GM21423 (cell line): ENCODE results near the gene MAP3K5.
"Not testable (repeated sequence)": the region's sequence is repeated elsewhere in the genome, so short reads cannot be mapped to it uniquely, and the experiment has no call there.

Experiments used
- ATAC-seq: cut with Tn5 transposase; IDR thresholded peaks from one replicate; pipeline ENCODE4 v1.9.1; 2021; ENCODE audit warnings: mild to moderate bottlenecking, moderate library complexity; ENCODE audit not compliant: unreplicated experiment

MAP3K5 gene, protein sequence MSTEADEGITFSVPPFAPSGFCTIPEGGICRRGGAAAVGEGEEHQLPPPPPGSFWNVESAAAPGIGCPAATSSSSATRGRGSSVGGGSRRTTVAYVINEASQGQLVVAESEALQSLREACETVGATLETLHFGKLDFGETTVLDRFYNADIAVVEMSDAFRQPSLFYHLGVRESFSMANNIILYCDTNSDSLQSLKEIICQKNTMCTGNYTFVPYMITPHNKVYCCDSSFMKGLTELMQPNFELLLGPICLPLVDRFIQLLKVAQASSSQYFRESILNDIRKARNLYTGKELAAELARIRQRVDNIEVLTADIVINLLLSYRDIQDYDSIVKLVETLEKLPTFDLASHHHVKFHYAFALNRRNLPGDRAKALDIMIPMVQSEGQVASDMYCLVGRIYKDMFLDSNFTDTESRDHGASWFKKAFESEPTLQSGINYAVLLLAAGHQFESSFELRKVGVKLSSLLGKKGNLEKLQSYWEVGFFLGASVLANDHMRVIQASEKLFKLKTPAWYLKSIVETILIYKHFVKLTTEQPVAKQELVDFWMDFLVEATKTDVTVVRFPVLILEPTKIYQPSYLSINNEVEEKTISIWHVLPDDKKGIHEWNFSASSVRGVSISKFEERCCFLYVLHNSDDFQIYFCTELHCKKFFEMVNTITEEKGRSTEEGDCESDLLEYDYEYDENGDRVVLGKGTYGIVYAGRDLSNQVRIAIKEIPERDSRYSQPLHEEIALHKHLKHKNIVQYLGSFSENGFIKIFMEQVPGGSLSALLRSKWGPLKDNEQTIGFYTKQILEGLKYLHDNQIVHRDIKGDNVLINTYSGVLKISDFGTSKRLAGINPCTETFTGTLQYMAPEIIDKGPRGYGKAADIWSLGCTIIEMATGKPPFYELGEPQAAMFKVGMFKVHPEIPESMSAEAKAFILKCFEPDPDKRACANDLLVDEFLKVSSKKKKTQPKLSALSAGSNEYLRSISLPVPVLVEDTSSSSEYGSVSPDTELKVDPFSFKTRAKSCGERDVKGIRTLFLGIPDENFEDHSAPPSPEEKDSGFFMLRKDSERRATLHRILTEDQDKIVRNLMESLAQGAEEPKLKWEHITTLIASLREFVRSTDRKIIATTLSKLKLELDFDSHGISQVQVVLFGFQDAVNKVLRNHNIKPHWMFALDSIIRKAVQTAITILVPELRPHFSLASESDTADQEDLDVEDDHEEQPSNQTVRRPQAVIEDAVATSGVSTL (N-terminal part only)

DNA sequence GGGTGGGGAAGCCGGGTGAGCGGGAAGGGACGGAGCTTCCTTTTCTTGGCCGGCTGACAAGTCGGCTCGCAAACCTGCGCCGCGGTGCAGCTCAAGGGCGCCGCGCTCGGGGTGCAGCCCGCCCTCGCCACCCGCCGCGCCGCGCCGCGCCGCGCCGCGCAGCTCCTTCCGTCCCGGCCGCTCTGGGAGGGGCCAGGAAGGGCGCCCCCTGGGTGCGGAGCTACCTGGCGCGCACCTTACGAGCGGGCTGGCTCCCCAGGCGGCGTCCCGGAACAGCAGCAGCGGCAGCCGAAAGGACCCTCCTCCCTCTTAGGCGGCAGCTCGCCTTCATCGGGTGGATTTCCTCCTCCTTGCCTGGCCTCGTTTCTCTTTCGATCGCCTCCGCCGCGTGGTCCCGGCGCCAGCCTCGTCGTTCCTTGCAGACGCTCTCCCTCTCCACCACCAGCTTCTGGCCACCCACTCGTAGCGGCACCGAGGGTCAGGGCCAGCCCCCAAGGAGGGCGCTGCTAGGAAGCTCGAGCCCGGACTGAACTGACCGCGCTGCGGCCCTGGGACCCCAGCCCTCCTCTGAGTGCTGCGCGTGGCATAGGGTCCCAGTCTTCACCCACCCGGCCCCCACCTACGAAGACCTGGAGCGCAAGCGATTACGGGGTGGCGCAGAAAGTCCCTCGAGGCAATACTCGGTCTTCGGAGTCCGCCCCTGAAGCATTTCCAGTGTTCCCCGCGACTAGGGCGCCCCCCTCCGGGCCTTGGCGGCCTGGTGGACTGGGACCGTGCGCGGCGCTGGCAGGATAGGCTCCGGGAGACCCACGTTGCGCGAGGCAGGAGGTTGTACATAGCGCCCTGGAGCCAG lies at the start of gene MAP3K5:
MAP3K5 (minus strand) TSS at position 68 of the 853 bp plus-strand sequence. CDS start 320 bp downstream, outside the sequence.
- ATAC-seq, result peak; percentile 58

DNA sequence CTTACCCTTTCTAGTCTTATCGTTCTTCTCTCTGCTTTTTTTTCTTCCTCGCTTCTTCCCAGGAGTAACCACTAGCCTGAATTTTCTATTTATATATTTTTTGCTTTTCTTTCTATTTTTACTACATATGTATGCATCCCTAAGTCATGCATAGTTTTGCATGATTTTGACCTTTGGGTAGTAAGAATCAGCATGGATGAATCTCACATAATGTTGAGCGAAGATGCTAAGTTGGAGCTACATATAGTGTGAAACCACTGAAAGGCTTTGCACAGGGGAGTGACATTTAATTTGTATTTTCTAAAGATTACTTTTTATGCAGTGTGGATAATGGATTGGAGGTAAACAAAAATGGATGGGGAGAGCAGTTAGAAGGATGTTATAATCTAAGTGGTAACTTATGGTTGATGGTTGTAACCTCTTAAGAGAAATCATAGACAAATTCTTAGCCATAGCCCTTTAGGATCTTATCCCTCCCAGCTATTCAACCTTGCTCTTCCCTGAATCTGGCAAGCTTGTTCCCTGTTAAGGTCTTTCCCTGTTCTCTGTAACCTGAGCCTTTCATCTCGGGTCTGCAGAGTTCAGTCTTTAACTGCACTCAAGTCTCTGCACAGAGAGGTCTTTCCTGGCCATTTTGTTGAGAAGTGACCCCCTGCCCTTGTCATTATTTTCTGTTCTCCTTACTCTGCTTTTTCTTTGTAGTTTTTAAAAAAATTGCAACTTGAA lies 48.2 kb upstream of the MAP3K5 start:
- ATAC-seq, result no peak

DNA sequence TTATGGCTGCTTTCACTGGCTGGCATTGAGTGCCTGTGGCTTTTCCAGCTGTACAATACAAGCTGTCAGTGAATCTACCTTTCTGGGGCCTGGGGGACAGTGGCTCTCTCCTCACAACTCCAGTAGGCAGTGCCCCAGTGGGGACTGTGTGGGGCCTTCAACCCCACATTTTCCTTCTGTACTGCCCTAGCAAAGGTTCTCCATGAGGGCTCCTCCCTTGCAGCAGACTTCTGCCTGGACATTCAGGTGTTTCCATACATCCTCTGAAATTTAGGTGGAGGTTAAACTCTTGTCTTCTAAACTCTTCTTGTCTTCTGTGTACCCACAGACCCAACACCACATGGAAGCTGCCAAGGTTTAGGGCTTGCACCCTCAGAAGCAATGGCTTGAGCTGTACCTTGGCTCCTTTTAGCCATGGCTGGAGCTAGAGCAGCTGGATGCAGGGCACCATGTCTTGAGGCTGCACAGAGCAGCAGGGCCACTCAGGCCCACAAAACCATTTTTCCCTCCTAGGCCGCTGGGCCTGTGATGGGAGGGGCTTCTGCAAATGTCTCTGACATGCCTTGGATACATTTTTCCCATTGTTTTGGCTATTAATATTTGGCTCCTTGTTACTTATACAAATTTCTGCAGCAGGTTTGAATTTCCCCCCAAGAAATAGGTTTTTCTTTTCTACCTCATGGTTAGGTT lies 39.7 kb upstream of the MAP3K5 start:
- no peak for ATAC-seq

DNA sequence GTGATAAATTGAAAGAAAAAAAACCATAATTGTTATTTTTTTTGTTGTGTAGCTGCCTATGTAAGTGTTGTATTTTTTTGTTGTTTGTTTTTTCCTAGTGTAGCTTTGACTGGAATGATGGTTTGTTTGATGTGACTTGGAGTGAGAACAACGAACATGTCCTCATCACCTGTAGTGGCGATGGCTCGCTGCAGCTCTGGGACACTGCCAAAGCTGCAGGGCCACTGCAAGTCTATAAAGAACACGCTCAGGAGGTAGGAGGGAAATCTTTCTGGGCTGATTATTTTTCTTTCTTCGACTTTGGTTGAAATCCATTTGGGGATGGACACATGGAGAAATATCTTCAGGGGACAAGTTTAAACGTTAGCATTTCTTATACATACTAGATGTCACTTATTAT lies 33.9 kb upstream of the MAP3K5 start:
- ATAC-seq, result no peak

DNA sequence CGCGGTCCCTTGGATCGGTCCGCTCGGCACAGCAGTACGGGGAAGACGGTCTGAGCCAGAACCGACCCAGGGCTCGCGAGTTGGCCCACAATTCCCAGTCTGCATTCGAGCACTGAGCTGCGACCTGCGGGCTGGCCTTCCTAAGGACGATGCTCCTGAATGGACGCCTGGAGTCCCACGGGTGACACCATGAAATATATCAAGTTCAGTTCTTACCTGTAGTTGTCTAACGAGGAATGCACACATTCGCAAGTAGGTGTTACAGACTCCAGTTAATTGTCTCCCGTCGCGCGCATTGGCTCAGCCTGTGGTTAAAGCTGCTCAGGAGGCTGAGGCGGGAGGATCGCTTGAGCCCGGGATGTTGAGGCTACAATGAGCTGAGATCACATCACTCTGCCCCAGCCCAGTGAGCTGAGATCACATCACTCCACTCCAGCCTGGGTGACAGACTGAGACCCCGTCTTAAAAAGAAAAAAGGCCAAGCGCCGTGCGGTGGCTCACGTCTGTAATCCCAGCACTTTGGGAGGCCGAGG lies 30.9 kb upstream of the MAP3K5 start:
- no peak for ATAC-seq

DNA sequence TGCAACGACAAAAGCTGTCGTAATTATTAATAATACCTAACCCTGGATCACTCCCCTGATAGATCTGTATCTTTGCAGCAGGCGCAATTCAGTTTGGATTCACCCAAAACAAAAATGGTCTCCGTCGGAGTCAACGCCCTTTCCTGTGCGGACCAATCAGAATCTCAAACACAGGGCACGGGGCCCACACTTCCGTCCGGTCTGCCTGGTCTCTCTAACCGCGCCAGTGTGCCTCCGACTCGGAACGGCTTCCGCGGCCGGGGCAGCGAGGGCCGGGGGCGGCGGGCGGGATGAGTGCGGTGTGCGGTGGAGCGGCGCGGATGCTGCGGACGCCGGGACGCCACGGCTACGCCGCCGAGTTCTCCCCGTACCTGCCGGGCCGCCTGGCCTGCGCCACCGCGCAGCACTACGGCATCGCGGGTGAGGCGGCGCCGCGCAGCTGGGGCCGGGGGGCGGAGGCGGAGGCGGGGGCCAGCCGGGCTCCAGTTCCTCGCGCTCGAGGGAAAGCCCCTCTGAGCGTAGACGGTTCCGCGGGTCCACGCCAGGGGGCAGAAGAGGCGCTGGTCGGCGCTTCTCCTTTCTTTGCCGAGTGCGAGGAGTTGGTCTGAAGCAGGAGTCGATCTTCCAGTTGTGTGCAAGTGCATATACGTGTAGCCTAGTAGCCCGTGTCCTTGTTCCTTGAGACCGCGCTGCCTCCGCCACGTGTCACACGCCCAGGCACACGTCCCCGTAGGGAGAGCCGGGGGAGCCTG lies 30.3 kb upstream of the MAP3K5 start, which contains the start of gene PEX7:
PEX7 (plus strand) TSS at position 217 of the 752 bp plus-strand sequence; CDS start at position 291, 74 bp downstream.
- peak; percentile 94 for ATAC-seq

DNA sequence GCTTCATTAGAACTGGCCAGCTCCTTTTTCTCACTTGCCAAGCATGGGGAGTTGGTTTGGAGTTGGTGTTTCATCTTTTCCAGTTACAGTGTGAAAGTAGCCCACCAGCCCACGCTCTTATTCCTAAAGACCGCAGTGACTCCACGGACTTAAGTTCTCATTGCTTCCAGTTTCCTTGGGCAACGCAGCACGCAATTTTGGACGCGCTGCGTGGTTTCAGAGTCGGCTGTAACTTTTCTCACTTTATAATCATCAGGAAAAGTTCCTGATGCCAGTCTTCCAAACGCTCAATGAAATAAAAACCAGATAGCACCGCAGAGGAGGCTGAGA lies 29.7 kb upstream of the MAP3K5 start:
- peak; percentile 2 for ATAC-seq

DNA sequence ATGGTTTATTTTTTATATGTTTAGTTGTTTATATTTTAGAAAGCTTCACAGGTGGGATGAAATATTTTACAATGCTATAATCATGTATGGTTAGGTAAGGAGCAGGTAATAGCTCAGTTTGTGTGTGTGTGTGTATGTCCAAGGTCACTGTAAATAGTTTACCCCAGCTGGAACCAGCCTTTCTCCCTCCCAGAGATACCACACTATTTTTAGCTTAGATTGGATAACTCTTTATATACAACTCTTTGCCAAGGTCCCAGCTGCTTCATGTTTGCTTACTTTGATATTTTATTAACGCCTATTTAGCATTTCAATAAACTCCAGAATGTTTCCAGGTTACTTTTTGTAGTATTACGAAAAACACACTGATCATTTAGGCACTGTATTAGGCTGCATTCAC lies 28.3 kb upstream of the MAP3K5 start:
- no peak for ATAC-seq

DNA sequence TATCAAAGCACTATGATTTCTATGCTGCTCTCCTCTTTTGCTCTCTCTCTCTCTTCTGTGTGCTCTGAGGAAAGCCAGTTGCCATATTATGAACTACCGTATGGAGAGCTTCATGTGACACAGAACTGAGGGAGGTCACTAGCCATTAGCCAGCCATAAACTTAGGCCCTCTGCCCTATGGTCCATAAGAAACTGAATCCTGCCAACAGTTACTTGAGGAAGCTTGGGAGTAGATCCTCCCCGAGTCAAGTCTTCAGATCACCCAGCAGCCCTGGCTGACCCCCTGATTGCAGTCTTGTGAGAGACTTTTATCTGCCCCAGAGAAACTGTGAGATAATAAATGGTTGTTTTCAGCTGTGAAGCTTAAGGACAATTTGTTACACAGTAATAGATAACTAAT lies 24.4 kb upstream of the MAP3K5 start:
- ATAC-seq, result no peak

DNA sequence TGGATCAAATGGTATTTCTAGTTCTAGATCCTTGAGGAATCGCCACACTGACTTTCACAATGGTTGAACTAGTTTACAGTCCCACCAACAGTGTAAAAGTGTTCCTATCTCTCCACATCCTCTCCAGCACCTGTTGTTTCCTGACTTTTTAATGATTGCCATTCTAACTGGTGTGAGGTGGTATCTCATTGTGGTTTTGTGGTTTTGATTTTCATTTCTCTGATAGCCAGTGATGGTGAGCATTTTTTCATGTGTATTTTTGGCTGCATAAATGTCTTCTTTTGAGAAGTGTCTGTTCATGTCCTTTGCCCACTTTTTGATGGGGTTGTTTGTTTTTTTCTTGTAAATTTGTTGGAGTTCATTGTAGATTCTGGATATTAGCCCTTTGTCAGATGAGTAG lies 23.3 kb upstream of the MAP3K5 start:
- not testable (repeated sequence) for ATAC-seq

DNA sequence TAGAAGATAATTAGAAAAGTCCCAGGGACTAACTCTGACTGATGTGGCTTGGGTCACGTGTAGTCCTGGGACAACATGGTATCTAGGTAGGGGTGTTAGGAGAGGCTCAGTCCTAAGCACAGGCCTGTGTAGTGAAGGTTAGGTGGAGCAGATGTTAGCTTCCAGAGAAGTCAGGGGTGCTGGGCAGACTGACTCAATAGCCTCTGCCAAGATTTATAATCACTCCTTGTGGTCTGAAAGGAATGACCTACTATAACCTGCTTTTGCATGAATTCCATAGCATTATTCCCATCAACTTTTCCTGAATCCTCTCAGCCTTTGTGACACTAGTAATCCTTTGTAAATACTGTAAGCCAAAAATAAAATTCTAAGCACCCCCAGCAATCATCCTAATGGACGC lies 19.9 kb upstream of the MAP3K5 start:
- ATAC-seq, result no peak

DNA sequence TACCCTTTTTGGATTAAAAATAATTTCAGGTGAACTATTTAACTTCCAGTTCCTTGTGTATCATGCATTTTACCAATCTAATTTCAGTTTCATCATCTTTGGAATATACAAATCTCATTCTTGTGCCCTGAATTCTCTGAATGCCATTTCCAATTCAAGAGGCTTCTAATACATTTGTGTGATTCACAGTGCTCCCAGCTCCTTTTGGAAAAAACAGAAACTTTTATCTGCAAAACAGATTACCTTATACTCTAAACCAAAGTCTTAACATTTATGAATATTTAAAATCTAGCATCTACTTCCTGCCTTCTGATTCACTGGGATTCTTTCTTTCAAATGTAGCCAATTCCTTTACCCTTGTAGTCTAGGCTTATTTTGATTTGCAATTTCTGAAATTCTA lies 19.0 kb upstream of the MAP3K5 start:
- ATAC-seq, result no peak

DNA sequence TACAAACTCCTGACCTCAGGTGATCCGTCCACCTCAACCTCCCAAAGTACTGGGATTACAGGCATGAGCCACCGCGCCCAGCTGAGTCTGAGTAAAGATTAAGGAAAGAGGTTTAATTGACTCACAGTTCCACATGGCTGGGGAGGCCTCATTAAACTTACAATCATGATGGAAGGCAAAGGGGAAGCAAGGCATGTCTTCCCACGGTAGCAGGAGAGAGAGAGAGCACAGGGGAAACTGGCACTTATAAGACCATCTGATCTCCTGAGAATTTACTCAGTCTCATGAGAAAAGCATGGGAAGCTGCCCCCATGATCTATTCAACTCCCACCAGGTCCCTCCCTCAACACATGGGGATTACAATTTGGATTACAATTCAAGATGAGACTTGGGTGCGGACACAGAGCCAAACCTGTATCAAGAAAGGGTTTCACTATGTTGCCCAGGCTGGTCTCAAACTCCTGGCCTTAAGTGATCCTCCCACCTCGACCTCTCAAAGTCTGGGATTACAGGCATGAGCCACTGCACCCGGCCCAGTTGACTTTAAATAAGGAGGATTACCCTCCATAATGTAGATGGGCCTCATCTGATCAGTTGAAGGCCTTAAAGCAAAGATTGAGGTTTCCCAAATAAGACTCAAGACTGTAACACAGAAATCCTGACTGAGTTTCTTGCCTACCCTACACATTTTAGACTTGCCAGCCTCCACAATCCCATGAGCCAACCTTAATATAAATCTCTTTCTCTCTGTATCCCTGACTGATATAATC lies 17.0 kb upstream of the MAP3K5 start:
- ATAC-seq, result no peak

DNA sequence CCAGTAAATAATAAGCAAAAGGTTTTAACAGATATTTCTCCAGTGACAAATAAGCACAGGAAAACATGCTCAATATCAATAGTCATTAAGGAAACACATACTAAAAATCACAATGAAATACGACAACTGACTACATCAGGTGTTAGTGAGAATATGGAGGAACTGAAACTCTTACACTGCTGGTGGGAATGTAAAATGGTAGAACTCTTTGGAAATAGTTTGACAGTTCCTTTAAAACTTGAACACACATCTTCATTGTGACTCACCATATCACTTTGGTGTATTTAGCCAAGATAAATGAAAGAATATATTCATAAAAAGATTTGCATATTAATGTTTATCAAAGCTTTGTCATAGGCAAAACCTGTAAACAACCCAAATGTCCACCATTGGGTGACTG lies 11.3 kb upstream of the MAP3K5 start:
- ATAC-seq, result no peak

DNA sequence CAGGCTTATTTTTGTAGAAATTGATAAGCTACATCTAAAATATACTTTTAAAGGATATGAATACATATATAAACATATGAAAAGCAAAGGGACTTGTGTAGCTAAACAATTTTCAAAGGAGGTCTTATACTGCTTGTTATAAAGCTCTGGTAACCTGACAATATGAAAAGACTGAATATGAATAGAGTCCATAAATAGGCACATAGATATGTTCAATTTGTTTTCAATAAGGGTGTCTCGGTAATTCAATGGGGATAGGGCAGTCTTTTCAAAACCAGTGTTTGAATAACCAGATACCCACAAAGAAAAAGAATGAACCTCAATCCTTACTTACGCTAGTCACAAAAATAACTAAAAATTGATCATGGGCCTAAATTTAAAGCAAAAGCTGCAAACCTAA lies 9.3 kb upstream of the MAP3K5 start:
- no peak for ATAC-seq

DNA sequence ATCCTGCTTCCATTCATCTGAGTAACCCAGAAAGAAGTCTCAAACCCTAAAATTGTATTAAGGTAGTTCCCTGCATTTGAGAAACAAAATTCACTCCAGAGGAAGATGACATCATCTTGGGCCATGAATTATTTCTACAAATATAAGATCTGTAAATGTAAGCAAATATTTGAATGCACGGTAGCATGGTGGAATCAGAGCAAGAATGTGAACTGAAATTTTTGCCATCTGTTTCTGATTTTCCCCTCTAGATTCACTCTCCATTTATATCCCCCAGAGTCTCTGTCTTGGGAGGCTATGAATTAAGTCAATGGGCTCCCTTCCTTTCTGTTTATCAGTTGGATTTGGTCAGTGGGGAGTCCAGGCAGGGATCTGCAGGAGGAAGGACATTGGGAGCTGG lies 5.8 kb upstream of the MAP3K5 start:
- ATAC-seq, result no peak

DNA sequence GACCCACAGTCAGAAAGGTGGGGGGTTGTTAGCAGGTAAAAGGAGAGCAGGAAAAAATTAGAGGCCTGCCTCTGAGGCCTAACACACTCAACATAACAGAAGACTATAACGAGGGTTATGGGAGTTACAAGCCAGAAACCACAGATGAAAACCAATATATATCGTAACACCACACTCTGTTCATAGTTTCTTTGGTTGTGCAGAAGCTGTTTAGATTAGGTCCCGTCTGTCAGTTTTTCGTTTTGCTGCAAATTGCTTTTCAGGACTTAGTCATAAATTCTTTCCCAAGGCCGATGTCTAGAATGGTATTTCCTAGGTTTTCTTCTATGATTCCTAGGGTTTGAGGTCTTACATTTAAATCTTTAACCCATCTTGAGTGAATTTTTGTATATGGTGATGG lies 3.7 kb upstream of the MAP3K5 start:
- ATAC-seq, result no peak
